GM19193 (cell line): ENCODE data around the gene LMNTD1.

Experiments used
- POLR2A ChIP-seq: IDR thresholded peaks from 4 replicates; pipeline ENCODE4 v1.6.1; 2011; ENCODE audit not compliant: insufficient read depth, insufficient read length; ENCODE audit errors: extremely low read depth

Gene LMNTD1, protein sequence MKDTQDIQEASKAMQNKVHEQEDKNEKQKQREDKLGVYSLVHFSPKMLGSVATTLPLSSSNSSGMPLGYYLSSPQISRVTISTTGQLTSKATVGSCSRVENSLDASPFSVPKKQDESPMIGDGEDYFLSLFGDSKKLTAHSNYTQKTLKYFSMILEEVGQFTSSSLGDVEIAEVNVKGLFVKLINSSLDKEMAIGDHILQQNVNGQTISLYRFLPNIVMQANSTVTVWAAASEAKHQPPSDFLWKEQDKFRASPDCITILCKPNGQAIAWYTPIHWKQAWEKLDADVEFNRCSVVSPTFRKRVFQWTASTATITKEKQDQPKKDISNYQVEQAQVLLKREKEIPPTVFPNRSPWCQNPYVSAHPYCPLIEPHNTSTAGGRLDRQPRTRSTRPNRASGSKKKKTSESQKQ

DNA sequence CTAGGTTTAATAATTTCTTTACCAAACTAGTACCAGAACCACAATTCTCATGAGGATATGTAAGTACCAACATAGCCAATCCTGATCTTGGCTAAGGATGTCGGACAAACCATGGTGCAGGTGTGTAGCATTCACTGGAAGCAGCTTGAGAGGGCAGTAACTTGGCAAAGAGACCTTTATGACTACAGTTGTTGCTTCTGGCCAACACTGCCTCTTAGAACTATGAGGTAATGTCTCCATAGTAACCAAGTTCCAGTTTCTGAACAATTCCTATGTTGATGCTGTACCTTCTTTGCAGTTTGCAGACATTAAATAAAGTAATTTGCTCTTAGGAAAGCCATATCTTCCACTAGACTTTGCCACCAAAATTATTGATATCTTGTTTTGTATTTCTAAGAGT lies at the start of gene LMNTD1:
Gene LMNTD1, minus strand, starts transcription at position 186 of the 400 bp plus-strand sequence. CDS start 324 bp downstream, outside the sequence.
- no peak for TF ChIP-seq POLR2A

DNA sequence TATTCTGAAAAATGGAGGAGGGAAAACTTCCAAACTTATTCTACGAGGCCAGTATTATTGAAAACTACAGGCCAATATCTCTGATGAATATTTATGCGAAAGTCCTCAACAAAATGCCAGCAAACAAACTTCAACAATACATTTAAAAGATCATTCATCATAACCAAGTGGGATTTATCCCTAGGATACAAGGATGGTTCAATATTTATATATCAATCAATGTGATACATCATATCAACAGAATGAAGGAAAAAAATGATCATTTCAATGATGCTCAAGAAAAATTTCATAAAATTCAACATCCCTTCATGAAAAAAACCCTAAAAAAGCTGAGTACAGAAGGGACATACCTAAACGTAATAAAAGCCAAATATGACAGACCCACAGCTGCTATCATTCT lies 45.9 kb upstream of the LMNTD1 start:
- no peak for TF ChIP-seq POLR2A

DNA sequence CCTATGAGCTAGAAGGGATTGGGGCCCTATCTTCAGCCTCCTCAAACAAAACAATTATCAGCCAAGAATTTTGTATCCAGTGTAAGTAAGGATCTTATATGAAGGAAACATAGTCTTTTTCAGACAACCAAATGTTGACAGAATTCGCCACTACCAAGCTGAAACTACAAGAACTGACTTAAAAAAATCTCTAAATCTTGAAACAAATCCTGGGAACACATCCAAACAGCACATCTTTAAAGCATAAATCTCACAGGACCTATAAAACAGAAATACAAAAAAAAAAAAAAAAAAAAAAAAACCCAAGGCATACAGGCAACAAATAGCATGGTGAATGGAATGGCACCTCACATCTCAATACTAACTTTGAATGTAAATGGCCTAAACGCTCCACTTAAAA lies 41.3 kb upstream of the LMNTD1 start:
- no peak for TF ChIP-seq POLR2A

DNA sequence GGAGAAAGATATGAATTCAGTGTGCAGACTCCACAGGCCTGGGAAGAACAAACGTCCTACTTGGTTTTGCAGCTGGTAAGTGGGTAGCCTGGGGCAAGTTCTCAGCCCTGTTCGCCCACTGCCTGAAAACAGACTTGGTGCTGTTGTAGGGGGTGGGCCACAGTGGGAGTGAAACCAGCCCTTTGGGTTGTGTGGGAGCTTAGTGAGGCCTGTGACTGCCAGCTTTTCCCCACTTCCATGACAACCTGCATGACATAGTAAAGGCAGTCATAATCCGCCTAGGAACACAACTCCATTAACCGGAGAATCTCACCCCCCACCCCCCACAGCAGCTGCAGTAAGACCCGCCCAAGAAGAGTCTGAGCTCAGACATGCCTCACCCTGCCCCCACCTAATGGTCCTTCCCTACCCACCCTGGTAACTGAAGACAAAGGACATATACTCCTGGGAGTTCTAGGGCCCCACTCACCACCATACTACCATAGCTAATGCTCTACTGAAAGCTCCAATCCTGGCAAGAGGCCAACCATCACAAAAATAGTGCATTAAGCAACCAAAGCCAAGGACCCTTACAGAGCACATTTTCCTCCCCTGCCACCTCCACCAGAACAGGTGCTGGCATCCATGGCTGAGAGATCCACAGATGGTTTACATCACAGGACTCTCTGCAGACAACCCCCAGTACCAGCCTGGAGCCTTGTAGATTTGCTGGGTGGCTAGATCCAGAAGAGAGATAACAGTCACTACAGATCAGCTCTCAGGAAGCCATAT lies 39.8 kb upstream of the LMNTD1 start:
- TF ChIP-seq POLR2A = no peak

DNA sequence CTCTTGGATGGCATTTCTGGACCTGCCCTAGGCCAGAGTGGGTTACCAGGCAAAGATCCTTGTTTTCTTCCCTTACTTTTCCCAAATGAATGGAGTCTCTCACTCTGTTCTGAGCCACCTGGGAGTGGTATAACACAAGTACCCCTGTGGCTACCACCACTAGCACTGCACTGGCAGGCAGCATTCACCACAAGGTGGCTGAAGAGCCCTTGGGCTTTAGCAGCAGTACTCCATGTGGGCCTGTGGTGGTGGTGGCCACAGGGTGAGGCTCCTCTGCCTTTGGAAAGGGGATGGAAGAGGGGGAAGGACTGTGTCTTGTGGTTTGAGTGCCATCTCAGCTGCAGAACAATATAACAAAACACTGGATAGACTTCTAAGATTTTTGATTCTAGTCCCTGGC lies 38.1 kb upstream of the LMNTD1 start:
- no peak for TF ChIP-seq POLR2A

DNA sequence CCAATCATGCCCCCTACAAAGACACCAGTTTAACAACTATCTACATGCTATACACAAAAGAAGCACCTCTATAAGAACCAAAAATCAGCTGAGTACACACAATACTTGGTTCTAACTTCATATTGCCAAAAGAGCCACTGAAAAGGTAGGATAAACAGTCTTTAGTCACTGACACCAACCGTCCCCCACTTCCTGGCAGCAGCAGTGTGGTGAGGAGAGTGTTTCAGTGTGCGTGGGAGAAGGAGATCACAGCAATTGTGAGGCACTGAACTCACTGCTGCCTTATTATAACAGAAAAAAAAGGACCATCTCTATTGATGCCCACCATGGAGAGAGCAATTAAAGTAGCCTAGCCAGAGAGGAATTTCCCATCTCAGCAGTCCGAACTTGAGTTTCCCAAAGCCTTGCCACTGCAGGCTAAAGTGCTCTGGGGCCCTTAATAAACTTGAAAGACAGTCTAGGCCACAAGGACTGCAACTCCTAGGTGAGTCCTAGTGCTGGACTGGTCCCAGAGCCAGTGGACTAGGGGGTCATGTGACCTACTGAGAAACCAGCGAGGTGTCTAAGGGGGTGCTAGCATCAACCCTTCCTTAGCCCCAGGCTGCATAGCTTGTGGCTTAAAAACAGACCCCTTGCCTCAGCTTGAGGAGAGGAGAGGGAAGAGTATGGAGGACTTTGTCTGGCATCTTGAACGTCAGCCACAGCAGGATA lies 37.1 kb upstream of the LMNTD1 start:
- TF ChIP-seq POLR2A = no peak

DNA sequence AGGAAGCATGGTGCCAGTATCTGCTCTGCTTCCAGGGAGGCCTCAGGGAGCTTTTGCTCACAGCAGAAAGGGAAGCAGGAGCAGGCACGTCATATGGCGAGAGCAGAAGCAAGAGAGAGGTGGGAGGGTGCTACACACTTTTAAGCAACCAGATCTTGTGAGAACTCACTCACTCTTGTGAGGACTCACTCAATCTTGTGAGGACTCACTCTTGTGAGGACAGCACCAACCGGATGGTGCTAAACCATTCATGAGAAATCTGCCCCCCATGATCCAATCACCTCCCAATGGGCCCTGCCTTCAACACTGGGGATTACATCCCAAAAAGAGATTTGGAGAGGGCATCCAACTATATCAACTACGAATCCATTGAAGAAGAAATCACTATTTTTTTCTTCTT lies 34.3 kb upstream of the LMNTD1 start:
- TF ChIP-seq POLR2A = no peak

DNA sequence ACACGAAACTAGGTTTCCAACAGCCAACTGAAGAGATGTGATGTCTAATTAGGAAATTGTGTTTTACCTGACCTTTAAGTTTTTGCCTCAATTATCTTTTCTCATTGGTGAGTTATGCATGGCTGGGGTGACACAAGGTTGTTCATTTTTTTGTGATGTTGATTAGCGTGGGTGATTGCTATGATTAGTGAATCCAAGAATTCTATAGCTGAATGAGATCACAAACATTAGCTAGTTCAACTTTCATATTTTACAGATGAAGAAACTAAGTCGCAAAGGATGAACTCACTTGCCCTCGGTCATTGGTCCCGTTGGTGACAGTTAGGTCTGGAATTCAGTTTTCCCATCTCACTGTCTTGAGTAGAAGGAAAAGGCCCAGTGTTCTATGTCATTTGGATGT lies 32.6 kb upstream of the LMNTD1 start:
- TF ChIP-seq POLR2A = no peak

DNA sequence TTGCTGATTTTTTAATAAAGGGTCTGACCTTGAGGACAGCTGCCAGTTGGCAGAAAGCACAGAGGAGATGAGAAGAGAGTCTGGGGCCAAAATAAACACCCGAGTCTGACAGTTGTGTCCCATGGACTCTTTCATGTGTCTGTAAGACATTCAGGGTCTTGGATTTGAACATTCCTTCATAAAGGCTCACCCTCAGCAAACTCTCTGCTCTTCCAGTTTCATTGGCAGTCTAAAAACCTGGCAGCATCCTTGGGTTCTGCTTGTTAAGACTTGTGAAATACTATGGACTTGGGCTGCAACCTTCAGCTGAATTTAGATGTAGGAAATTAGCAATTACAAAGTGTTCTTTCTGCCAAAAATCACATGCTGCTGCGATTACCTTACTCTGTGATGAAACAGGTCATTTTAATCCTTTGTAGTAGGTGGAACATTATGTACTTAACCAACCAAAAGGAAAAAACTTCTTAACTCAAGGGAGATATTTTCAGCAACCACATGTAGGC lies 32.0 kb upstream of the LMNTD1 start:
- no peak for TF ChIP-seq POLR2A

DNA sequence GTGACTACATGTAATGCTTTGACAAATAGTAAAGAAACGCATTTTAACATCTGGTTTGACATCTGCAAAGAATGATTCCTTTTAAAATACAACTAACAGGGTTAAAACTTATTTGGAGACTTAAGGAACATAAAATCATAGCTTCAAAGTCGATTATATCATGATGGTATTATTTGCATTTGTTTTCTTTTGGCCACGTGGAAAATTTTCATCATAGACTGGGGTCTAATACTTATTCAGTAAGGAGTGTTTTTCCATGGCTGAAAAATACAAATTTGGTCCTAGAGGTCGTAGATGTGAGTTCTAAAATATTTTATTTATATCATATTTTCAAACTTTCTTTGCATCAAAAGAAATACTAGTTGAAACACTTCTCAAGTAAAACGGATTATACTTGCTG lies 31.5 kb upstream of the LMNTD1 start:
- TF ChIP-seq POLR2A = no peak

DNA sequence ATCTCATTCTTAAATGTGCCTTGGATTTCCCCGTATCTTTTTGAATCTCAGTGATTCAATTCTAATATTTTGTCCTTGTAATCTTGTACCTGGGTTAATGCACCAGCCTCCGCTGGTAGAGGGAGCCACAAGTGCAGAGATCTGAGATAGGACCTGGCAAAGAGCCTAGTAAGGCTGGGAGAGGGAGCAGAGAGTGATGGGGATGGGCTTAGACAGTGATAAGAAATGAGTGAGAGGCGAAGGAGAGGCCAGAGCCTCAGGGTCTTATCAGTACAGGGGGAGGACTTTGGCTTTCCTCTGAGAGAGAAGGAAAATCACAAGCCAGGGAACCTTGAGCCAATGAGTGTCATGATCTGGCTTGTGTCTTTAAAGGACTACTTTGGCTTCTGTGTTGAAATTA lies 30.5 kb upstream of the LMNTD1 start:
- no peak for TF ChIP-seq POLR2A

DNA sequence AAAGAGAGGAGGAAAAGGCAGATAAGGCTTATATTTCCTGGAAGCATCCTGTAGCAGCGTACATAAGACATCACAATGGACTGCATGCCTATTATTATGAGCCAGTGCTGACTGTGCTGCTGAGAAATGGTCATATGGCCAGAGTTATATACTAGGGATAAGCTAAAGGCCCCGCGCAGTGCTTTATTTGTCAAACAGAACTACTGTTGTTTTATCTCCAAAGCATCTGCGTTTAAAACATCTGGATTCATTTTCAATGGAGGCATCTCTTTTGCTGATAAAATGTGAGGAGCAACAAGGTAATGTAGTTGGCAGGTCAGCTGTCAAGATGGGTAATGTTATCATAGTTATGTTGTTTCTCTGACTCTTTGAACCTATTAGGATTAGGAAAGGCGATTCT lies 28.0 kb upstream of the LMNTD1 start:
- no peak for TF ChIP-seq POLR2A

DNA sequence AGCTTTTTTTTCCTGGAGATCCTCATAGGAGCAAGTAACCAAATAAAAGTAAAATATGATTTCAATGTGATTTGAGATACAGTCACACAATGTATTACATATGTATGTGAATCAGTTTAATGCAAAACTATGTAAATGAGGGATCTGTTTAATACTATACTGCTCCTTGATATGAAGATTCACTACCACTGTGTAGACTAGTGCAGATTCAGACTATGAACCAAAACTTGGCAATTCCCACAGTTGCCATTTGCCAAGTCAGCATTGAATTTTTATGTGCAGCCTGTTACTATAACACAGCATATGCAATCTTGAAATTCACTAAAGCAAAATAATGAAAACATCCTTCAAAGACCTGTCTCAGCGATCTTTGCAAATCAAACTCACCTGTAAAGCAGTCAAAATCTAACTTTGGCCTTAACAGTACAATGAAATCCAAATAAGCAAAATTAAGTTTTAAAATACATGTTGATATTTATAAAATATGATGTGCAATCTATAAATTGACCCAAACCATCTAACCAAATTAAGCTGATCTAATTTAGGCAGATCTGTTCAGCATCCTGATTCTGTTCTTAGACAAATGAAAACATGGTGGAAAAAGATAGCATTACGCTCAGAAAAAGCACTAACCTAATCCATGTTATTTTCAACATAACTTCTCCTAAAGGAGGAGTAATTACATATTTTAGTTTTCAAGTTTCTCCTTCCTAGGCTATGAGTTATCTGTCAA lies 25.5 kb upstream of the LMNTD1 start:
- TF ChIP-seq POLR2A = no peak

DNA sequence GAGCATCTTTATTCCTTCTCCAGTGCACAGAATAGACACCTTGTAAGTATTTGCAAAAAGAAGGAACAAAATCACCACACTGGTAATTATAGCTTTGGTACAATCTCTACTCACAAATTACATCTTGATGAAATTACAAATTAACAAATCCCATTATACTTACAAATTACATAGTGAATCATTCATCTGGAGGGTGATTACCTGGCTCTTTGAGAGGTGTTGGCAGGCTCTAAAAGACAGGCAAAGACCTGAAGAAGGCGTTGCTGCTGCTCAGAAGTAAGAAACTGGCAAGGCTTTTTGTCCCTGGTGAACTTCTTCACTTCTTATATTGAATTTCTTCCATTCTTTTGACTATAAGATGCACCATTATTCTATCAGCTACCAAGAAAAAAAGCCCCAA lies 21.7 kb upstream of the LMNTD1 start:
- no peak for TF ChIP-seq POLR2A

DNA sequence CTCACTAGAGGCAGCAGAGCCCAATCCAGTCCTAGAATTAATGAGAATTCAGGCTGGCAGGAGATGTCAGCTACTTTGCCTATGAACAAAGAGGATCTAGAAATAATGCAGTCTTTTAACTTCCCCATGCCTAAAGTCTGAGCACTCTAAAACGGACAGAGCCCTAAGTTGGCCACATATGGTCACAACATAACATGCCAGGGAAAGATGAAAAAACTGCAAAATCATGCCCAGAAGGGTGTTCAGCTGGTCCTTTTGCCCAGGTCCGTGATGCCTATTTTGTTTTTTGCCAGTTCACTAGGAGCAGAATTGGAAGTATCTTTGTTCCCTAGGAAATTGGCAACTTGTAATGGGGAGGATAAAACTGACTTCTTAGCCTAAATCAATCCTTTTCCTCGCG lies 20.3 kb upstream of the LMNTD1 start:
- no peak for TF ChIP-seq POLR2A
